Measurements from ENCODE around the gene TP63.

The TP63 gene

GRCh38 chr3:189824629-189825312 is 193.6 kb downstream of the TP63 start:
- DNase-seq = no peak

DNA sequence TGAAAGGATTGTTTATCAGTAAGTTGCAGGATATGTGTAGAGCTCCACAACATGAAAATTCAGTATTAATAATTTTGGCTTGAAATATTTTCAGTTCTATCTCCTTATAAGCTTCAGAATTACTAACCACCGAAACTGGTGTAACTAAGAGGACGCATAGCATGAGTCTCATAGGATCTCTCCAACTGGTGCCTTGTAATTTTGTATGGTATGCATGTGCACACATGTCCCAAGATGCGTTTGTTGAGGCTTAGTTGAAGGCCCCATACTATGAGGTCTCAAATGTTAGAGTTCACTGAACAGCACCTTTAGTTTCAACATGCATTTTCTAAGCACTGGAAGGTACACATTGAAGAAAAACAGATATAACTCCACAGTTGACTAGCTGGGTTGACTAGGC is 195.4 kb downstream of the TP63 start:
- DNase-seq = no peak

- DNase-seq = no peak
Measured at GRCh38 chr3:189827108-189827507, 195.9 kb downstream of the TP63 start.

DNA sequence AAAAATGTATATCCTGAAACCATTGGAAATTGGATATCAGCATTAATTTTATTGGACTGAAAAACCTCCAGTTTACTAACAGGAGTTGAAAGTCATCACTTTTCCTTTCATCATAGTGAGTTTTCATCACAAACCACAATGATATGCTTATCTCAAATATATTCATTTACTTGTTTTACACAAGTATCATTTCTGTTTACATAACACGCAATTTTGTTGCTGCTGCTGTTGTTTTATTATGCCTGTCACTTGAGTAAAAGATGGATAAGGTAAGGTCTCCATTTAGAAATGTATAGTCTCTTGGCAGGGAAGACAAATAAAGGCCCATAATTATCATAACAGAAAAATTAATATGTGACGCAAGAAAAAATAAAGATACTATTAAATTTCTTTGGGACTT is 199.2 kb downstream of the TP63 start:
- no peak for DNase-seq

GRCh38 chr3:189833266-189833665 is 202.1 kb downstream of the TP63 start:
- DNase-seq = no peak

GRCh38 chr3:189833996-189834395 is 202.8 kb downstream of the TP63 start:
- no peak for DNase-seq

- no peak for DNase-seq
Measured at GRCh38 chr3:189834462-189834861, 203.3 kb downstream of the TP63 start.

DNA sequence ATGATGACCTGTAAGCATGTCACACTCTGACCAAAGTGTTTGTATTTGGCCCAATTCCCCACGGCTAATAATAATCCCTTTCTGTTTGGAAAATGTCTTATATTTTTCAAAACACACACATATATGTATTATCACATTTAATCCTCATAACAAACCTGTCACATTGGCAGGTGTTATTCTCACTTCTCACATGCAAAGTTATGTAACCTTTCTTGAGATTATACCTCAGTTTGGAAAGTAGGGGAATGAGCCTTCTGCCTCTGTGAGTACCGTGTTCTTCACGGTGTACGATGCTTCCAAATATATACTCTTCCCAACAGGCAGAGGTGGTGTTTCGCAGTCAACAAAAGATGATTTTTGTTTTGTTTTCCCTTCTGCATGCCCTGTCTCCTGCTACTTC is 205.6 kb downstream of the TP63 start:
- DNase-seq = no peak

- no peak for DNase-seq
Measured at GRCh38 chr3:189838291-189838690, 207.1 kb downstream of the TP63 start.

- no peak for DNase-seq
Measured at GRCh38 chr3:189839576-189839975, 208.4 kb downstream of the TP63 start.

GRCh38 chr3:189841473-189842205 is 210.4 kb downstream of the TP63 start:
- no peak for DNase-seq

DNA sequence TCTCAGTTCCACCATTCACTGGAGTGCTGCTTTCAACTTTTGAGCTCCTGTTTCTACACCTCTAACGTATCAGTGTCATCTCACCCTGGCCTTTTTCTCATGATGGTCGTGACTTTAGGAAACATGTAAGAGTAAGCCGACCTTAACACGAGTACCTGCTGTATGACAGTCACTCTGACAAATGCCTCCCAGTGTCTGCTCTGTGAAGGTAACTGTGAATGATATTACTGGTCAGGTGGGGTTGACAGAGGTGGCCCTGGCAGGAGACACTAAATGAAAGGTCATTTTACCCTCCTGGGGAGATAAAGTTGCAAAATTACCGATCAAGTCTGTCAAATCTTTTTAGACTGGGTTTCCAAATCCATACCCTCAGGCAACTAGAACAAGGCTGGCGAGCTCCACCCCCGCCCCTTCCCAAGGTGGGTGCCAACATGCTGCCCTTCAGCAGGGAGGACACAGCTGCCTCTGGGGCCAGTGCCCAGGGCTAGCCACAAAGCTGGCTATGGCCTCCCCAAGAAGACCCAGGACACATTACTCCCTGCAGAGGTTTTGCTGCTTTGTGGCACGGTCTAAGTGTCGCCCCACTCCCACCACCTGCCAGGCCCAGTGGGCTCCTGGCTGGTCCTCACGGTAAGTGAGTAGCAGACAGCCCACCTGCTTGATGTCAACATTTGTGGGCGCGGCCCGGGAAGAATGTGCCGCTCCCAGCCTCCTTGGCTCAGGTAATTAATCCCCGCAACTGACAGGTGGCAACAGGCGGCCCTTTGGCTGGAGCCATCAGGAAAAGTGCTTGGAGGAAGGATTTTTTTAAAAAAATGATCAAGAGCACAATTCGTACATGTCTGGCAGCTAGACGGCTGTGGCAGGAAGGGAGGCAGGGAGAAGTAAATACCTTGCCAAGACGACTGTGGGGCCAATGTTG is 211.8 kb downstream of the TP63 start:
- no peak for DNase-seq

- no peak for DNase-seq
Measured at GRCh38 chr3:189845069-189845468, 213.9 kb downstream of the TP63 start.

DNA sequence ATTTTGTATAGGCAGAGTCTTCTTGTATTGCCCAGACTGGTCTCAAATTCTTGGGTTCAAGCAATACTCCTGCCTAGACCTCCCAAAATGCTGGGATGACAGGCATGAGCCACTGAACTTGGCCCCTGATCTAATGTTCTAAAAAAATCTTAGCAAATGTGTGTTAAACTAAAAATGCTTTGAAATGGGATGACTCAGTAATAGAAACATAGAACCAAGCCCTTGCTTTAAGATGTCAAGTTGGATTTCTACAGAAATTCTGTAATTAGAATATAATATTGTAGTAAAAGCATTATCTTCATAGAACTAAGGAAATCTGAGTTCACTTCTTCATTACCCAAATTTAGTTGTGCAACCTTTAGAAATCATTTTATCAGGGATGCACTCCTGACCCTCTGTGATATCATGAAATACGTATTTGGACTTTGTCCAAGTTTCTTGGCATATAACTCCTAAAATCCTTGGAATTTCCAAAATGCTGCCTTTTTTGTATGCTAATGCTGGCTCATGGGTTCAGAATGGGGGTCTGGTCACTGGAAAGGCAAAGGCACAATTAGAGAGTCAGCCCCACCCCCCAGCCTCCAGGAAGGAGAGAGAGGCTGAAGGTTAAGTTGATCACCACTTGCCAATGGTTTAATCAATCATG is 217.3 kb downstream of the TP63 start:
- DNase-seq = no peak

- no peak for DNase-seq
Measured at GRCh38 chr3:189849262-189849661, 218.1 kb downstream of the TP63 start.

GRCh38 chr3:189851682-189852081 is 220.5 kb downstream of the TP63 start:
- DNase-seq = no peak

DNA sequence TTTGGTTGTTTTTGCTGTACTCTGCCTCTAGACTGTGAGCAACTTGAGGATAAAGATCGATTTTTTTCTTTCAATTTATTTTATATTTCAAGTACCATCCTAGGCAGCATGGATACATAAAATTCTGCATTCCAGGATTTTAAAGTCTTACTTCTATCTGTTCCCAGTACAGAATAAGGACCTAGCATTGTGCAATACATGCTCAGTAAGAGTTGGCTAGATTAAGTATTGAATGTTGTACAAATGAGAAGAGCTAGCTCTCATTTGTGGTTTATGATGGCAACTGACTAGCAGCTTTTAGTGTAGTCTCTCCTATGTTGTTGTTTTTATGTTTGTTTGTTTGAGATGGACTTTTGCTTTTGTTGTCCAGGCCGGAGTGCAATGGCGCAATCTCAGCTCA is 222.7 kb downstream of the TP63 start:
- DNase-seq = no peak

GRCh38 chr3:189860296-189860695 is 229.1 kb downstream of the TP63 start:
- no peak for DNase-seq

- no peak for DNase-seq
Measured at GRCh38 chr3:189862385-189862998, 231.3 kb downstream of the TP63 start.

GRCh38 chr3:189863031-189863430 is 231.8 kb downstream of the TP63 start:
- no peak for DNase-seq

DNA sequence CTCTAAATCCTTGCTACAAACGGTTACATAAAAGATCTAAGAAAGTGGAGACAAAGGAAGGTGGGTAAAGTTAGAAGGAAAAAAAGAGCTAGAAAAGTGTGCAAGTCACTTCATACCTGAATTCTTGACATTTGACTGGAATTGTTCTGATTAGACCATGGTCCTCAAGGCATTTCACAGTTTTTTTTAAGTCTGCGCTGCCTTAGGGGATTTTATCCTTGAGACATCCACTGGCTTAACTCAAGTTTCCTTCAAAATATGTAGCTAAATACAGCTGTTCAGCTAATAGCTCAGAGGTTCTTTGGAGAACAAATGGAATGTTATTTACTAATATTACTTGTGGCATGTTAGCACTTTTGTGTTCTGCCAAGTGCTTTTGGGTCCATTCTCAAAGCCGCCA is 236.9 kb downstream of the TP63 start:
- DNase-seq = no peak

- no peak for DNase-seq
Measured at GRCh38 chr3:189869165-189869564, 238.0 kb downstream of the TP63 start.

- no peak for DNase-seq
Measured at GRCh38 chr3:189871418-189871817, 240.2 kb downstream of the TP63 start.
